IPS-NIHi7 (cell line): Measurements from ENCODE around the gene OXCT2.

Experiments used
- DNase-seq: peaks from one replicate; pipeline ENCODE4 v3.0.0; 2012; ENCODE audit warnings: mixed read lengths; ENCODE audit errors: extremely low spot score

OXCT2 gene

DNA sequence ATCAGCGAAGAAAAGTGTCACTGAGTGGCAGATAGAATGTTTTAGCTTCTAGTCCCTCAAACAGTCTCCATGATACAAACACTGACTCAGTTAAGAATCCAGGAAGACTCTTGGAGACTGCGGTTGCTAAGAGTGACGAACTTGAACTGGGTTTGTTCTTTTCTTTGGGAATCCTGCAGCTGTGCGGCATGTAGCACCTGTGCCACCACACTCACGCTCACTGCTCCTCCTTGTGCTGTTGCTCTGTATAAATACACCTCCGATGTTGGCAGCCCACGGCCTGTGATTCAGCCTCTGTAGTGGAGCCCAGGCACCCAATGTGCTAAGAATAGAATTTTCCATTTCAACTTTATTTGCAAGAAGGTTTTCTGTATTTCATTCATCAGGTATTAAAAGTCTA, 38.0 kb downstream of the OXCT2 start:
- no peak for DNase-seq

GRCh38 chr1:39732730-39733129, 38.4 kb downstream of the OXCT2 start:
- DNase-seq = no peak

GRCh38 chr1:39729842-39730241, 41.3 kb downstream of the OXCT2 start:
- no peak for DNase-seq

DNA sequence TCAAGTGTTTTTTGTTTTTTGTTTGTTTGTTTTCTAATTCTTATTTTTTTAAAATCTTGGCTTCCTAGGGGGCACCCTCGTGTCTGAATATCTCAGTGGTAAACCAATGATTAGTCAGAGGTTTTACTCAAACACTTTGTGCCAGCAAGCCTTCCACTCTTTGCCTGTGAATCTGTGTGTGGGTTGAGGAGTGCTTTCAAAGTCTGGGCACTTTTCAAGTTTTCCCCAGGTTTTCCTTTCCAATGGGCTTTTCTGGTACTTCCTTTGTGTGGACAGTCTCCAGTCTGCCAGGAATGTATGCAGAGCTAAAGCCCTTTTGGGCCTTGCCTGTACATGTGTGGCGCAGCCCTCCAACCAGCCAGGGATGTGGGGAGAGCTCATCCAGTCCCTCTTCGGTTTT, 42.1 kb downstream of the OXCT2 start:
- no peak for DNase-seq

- no peak for DNase-seq
Measured at GRCh38 chr1:39727932-39728317, 43.2 kb downstream of the OXCT2 start.

DNA sequence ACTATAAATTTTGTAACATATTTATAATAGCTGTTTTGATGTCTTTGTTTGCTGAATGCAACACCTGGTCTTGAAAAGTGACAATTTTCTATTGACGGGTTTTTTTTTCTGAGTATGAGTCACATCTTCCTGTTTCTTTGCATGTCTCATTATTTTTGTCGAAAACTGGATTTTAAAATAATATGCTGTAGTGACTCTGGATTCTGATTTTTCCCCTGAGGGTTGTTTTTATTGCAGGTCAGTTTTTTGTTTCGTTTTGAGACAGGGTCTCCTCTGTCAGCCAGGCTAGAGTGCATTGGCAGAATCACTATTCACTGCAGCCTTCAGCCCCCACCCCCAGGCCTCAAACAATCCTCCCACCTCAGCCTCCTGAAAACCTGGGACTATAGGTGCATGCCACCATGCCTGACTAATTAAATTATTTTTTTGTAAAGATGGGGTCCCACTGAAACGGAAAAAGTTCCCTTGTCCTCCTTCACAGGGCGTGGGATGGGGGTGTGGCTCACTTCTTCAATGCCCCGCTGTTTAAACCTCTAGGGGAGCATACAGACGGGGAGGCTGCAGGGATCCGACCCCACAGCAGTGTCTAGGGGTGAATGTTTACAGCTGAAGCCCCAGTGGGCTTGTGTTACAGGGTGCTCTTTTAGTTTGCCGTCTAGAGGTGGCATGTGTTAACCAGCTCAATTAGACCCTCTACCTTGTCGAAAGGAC, 43.8 kb downstream of the OXCT2 start:
- no peak for DNase-seq

DNA sequence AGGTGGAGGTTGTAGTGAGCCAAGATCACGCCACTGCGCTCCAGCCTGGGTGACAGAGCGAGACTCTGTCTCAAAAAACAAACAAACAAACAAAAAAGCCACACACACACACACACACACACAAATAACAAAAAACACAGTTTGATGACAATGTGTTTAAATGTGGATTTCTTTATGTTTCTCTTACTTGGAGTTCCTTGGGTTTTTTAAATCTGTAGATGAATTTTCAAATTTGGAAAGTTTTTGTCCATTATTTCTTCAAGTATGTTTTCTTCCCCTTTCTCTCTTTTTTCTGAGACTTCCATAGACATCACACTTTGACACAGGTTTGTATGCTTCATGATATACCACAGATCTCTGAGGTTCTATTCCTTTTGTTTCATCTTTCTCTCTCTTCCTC, 44.5 kb downstream of the OXCT2 start:
- no peak for DNase-seq

- no peak for DNase-seq
Measured at GRCh38 chr1:39722495-39722894, 48.7 kb downstream of the OXCT2 start.

GRCh38 chr1:39721664-39722063, 49.5 kb downstream of the OXCT2 start:
- DNase-seq = no peak

DNA sequence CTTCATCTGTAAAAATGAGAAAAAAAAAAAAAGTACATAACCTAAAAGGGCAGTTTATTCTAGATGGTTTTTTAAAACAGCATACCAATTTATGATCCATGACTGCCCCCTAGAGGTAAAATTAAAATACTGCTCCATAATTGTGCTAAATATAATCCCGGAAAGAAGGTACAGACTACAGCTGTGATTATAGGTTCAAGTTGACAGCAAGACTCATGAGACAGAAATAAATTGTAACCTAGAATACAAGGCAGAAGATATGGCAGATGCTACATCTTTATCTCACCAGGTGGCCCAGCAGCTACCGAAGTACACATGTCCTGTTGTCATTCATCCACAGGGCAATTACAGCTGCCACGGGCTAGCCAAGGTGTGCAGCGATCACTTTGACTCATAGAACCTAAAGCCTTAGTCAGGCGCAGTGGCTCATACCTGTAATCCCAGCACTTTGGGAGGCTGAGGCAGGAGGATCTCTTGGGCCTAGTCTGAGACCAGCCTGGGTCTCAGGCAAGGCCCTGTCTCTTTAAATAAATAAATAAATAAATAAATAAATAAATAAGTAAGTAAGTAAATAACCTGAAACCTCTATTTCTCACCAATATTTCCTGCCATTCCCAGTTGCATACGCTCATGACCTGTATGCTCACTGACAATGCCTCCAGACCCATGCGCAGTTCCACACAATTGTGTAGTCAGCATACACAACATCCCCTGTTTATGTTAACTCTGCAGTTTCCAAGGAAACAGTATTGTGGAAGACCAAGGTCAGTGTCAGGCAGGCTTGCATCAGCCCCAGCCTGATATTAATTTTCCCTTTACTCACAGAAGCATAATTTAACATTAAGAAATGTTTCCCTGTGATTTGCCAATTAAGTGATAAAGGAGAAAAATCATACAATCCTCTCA, 50.8 kb downstream of the OXCT2 start:
- DNase-seq = no peak
